ENCODE results near the gene RABAC1. TPM values are rescaled to one million over a fixed set of nuclear protein-coding genes. Genes with fewer than 3 reads are reported as not detected.
A peak's percentile ranks its signal among the peaks of the same experiment; 100 is the strongest.

Gene RABAC1
- total RNA-seq, 2 donors from 2014 or later: 64.5 to 81.0 TPM

- no peaks in the 10 kb centered on the region for H3K9me3 Mint-ChIP-seq
- H3K4me3 Mint-ChIP-seq: no peak overlapping the region
- ATAC-seq (replicated peaks in 1 of 2) (peak in 1 of 2 donors; percentile 8), DNase-seq (no peak)
- H3K27ac Mint-ChIP-seq: no peak overlapping the region
- peaks cover 42% of the 10 kb centered on the region for H3K4me1 Mint-ChIP-seq (ENCODE audit: low read depth)
- peaks cover 12% of the 10 kb centered on the region for H3K27me3 Mint-ChIP-seq (ENCODE audit: low read depth)
- peaks cover 0 to 4% of the 10 kb centered on the region in 2 donors for H3K36me3 Mint-ChIP-seq (ENCODE audit: insufficient read depth in 2 of 2)
Measured at GRCh38 chr19:41910992-41911888, 47.9 kb downstream of the RABAC1 start.

GRCh38 chr19:41910240-41910991 is 48.7 kb downstream of the RABAC1 start:
- no peak for DNase-seq
- peak in 1 of 2 donors; percentile 1 for ATAC-seq (replicated peaks in 1 of 2)
- Mint-ChIP-seq H3K36me3 (ENCODE audit: insufficient read depth in 2 of 2) (peaks cover 3 to 8% of the 10 kb centered on the region in 2 donors), H3K9me3 (no peaks in the 10 kb centered on the region), H3K27ac (no peak overlapping the region), H3K27me3 (ENCODE audit: low read depth) (peaks cover 12% of the 10 kb centered on the region), H3K4me1 (ENCODE audit: low read depth) (peaks cover 42% of the 10 kb centered on the region), H3K4me3 (no peak overlapping the region)

GRCh38 chr19:41909706-41910105 is 49.4 kb downstream of the RABAC1 start:
- H3K4me1 Mint-ChIP-seq (ENCODE audit: low read depth): peaks cover 48% of the 10 kb centered on the region
- no peak for ATAC-seq (replicated peaks in 1 of 2)
- H3K9me3 Mint-ChIP-seq: no peaks in the 10 kb centered on the region
- DNase-seq: no peak
- peaks cover 12% of the 10 kb centered on the region for H3K27me3 Mint-ChIP-seq (ENCODE audit: low read depth)
- H3K36me3 Mint-ChIP-seq (ENCODE audit: insufficient read depth in 2 of 2): peaks cover 3 to 9% of the 10 kb centered on the region in 2 donors
- H3K4me3 Mint-ChIP-seq: no peak overlapping the region
- no peak overlapping the region for H3K27ac Mint-ChIP-seq

GRCh38 chr19:41908724-41909464 is 50.2 kb downstream of the RABAC1 start:
- no peak overlapping the region for H3K4me3 Mint-ChIP-seq
- DNase-seq (no peak), ATAC-seq (replicated peaks in 1 of 2) (no peak)
- peaks cover 45% of the 10 kb centered on the region for H3K4me1 Mint-ChIP-seq (ENCODE audit: low read depth)
- H3K27ac Mint-ChIP-seq: no peak overlapping the region
- peaks cover 3 to 14% of the 10 kb centered on the region in 2 donors for H3K36me3 Mint-ChIP-seq (ENCODE audit: insufficient read depth in 2 of 2)
- H3K27me3 Mint-ChIP-seq (ENCODE audit: low read depth): peaks cover 12% of the 10 kb centered on the region
- H3K9me3 Mint-ChIP-seq: no peaks in the 10 kb centered on the region

GRCh38 chr19:41907994-41908615 is 51.0 kb downstream of the RABAC1 start:
- H3K4me3 Mint-ChIP-seq: no peak overlapping the region
- H3K36me3 Mint-ChIP-seq (ENCODE audit: insufficient read depth in 2 of 2): peaks cover 5 to 18% of the 10 kb centered on the region in 2 donors
- ATAC-seq (replicated peaks in 1 of 2) (no peak), DNase-seq (no peak)
- peaks cover 39% of the 10 kb centered on the region for H3K4me1 Mint-ChIP-seq (ENCODE audit: low read depth)
- H3K27me3 Mint-ChIP-seq (ENCODE audit: low read depth): peaks cover 12% of the 10 kb centered on the region
- H3K9me3 Mint-ChIP-seq: no peaks in the 10 kb centered on the region
- H3K27ac Mint-ChIP-seq: no peak overlapping the region

- DNase-seq (no peak), ATAC-seq (replicated peaks in 1 of 2) (no peak)
- Mint-ChIP-seq H3K27me3 (ENCODE audit: low read depth) (peaks cover 7% of the 10 kb centered on the region), H3K36me3 (ENCODE audit: insufficient read depth in 2 of 2) (peaks cover 5 to 20% of the 10 kb centered on the region in 2 donors), H3K9me3 (no peaks in the 10 kb centered on the region), H3K4me3 (no peak overlapping the region), H3K27ac (peak overlapping the region; percentile 17), H3K4me1 (ENCODE audit: low read depth) (peaks cover 39% of the 10 kb centered on the region)
Measured at GRCh38 chr19:41906916-41907680, 52.0 kb downstream of the RABAC1 start.

Other genes starting within 250 kb of the RABAC1 start
- not detected for gene CEACAM6, start 203.8 kb downstream of the RABAC1 start, total RNA-seq
- not detected for gene CEACAM3, start 162.7 kb downstream of the RABAC1 start, total RNA-seq
- not detected for gene LYPD4, start 114.6 kb downstream of the RABAC1 start, total RNA-seq
- gene DMRTC2, start 114.3 kb downstream of the RABAC1 start, total RNA-seq: not detected
- gene RPS19, start 99.1 kb downstream of the RABAC1 start, total RNA-seq: 1,000 to 10,000 TPM; 4,101 to 4,133 TPM
- gene CD79A, start 82.0 kb downstream of the RABAC1 start, total RNA-seq: 10 to 100 TPM; 12.3 to 27.5 TPM
- 100 to 1,000 TPM; 371 to 446 TPM for gene ARHGEF1, start 76.1 kb downstream of the RABAC1 start, total RNA-seq
- 1 to 10 TPM; 3.3 to 4.1 TPM for gene ERFL, start 30.9 kb downstream of the RABAC1 start, total RNA-seq
- gene ATP1A3, start 34.9 kb upstream of the RABAC1 start, total RNA-seq: 1 to 10 TPM; 4.3 to 6.2 TPM
- 1 to 10 TPM; 1.1 to 3.8 TPM for gene GRIK5, start 110.9 kb upstream of the RABAC1 start, total RNA-seq
- gene ZNF574, start 116.8 kb upstream of the RABAC1 start, total RNA-seq: 10 to 100 TPM; 11.5 to 12.2 TPM
- 10 to 100 TPM; 45.0 to 56.0 TPM for gene POU2F2, start 173.1 kb upstream of the RABAC1 start, total RNA-seq

Measured in activated T-cell treated with anti-CD3 and anti-CD28 coated beads, Interleukin-2, amount 50 U/mL, for 72 hours (primary cell).